H4 (cell line): ENCODE results near the gene RPL12. TPM values are rescaled to one million over a fixed set of nuclear protein-coding genes. Genes with fewer than 3 reads are reported as not detected.
"Not testable (repeated sequence)": the region's sequence is repeated elsewhere in the genome, so short reads cannot be mapped to it uniquely, and the experiment has no call there.

Experiments
- DNase-seq: peaks from one replicate; pipeline ENCODE4 v3.0.0-alpha.2; 2015; ENCODE audit warnings: low spot score
- total RNA-seq: library from RNA; depleted of rRNA; stranded (reverse); fragments of >200 nt; shearing (Covaris generic); gene quantifications from 2 replicates; pipeline ENCODE4 v1.2.3, GENCODE V29; 2014

The RPL12 gene
- total RNA-seq, 1 experiment from 2014 or later = 2,219 TPM

DNA sequence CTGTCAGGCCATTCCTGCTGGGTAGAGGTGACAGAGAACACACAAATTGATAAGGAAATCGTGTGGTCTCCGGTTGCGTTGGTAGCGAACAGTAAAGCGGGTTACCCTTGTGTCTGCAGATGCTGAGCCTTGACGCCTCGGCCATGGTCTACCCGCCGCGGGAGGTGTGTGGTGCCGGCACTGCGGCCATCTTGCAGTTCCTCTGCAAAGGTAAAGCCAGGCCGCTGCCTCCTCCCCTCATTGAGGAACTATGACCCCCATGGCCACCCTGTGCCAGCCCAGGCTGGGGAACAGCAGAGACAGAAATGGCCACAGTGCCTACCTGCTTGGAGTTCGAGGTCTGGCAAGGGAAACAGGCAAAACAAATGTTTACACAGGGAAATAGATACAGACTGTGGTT is 16.4 kb upstream of the RPL12 start:
- no peak for DNase-seq

DNA sequence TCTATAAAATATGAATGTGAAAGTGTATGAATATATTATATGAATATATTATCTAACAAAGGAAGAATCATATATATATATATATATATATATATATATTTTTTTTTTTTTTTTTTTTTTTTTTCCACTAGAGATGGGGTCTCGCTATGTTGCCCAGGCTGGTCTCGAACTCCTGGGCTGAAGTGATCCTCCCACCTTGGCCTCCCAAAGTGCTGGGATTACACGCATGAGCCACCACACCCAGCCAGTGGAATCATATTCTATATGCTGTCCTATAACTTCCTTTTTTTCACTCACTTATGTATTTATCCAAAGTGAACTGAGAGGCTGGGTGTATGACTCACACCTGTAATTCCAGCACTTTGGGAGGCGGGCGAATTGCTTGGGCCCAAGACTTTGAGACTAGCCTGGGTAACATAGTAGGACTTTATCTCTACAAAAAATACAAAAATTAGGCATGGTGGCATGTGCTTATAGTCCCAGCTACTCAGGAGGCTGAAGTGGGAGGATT is 15.3 kb upstream of the RPL12 start:
- not testable (repeated sequence) for DNase-seq

DNA sequence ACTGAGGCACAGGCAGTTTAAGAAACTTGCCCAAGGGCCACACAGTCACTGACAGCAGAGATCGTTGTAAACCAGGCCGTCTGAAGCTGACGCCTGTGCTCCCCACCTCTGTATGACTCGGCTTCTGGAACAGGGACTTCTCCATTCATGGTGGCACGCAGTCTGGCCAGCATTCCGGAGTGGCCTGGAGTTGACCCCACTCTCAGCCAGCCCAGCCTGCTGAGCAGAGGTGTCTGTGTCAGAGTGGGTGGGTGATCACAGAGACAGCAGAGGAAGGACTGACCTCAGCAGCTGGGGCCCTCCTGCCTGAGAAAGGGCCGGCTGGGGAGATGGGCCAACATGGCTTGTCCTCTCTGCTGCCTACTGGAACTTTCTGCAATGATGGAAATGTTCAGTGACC is 12.7 kb upstream of the RPL12 start:
- DNase-seq = no peak

DNA sequence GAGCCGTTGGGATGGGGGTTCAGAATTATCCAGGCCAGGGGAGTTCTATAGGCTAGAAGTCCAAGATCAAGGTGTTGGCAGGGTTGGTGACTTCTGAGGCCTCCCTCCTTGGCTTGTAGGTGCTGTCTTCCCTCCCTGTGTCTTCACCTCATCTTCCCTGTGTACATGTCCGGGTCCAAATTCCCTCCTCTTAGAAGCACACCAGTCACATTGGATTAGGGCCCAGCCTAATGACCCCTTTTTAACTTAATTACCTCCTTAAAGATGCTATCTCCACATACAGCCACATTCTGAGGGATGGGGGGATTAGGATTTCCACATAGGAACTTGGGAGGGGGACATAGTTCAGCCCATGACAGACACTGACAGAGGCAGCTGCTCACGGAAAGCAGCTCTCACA is 12.2 kb upstream of the RPL12 start:
- DNase-seq = no peak

DNA sequence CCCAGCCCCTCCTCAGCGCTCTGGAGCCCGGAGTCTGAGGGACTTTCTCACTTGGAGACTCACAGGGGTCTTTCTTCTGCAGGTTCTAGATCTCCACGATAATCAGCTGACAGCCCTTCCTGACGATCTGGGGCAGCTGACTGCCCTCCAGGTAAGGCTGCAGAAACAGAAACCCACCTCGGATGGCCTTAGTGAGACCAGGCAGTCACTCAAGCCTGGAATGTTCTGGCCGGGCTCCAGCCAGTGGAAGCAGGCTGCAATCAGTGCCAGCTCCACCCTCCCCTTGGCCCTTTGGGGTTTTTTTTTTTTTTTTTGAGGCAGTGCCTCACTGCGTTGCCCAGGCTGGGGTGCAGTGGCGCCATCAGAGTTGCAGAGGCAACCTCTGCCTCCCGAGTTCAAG is 7.7 kb upstream of the RPL12 start:
- no peak for DNase-seq

DNA sequence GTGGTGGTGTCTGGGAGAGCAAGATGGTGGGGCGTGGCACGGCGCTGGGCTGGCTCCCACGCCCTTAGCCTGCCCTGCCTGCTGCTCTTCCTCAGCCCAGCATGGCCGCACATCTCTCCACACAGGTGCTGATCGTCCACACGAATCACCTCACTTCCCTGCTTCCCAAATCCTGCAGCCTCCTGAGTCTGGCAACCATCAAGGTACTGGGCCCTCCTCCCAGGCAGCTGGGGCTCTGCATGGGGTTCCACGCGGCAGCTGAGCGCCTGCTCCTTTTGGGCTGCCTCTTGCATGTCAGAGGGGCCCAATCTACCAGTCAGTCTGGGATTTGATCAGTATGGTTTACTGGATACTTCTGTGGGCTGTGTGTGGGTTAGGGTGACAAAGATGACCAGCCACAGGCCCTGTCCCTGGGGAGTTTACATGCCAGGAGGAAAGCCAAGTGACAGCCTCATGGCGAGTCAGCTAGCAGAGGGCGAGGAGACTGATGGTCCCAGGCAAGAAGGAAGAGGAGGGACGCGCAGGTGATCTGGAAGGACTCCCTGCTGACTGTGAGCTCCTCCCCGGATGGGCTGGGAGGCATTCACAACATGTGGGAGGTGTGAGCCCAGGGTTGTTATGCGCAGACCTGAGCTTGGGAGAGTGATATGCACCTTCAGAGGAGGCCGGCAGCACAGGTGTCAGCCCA is 6.1 kb upstream of the RPL12 start:
- no peak for DNase-seq

DNA sequence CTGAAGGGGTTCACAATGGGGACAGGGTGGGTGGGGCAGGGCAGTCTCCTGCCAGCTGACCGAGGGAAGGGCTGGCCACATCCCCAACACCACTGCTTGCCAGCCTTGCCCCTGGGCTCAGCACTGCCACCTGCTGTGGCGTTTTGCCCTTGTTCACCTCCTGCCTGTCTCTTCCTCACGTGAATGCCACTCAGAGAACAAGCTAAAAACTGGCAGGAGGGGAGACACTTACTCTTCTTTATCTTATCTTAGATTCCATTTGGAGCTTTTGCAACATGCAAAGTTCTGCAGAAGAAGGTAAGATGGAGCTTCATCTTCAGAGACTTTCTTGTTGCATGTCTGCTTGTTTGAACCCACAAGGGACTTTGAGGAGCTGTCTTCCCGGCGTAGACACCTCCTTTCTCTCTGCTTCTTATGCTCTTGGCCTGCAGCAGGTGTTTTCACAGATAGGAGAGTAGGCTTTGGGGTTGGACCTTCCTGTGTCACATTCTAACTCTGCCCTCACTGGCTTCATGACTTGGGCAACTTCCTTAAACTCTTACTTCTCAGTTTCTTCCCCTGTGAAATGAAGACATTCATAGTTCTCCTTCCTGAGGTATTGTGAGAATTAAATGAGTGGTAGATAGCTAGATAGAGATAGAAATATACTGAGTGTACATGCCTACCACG is 4.3 kb upstream of the RPL12 start:
- DNase-seq = no peak

DNA sequence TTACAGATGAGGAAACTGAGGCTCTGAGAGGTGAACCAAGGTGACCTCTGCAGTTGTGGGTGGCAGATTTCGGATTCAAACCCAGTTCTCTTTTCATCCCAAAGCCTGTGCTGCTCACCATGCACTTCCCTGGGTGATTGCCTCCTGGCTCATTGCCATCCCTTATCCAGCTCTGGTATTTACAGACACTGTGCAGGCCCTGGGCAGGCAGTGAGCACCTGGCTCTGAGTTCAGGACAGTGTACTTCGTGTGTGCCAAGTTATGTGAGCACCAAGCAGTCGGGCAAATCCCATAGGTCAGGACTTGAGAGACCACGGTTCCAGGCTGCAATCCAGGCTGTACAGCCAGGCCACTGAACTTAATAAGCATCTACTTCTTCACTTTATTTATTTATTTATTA is 1.5 kb upstream of the RPL12 start:
- DNase-seq = no peak

DNA sequence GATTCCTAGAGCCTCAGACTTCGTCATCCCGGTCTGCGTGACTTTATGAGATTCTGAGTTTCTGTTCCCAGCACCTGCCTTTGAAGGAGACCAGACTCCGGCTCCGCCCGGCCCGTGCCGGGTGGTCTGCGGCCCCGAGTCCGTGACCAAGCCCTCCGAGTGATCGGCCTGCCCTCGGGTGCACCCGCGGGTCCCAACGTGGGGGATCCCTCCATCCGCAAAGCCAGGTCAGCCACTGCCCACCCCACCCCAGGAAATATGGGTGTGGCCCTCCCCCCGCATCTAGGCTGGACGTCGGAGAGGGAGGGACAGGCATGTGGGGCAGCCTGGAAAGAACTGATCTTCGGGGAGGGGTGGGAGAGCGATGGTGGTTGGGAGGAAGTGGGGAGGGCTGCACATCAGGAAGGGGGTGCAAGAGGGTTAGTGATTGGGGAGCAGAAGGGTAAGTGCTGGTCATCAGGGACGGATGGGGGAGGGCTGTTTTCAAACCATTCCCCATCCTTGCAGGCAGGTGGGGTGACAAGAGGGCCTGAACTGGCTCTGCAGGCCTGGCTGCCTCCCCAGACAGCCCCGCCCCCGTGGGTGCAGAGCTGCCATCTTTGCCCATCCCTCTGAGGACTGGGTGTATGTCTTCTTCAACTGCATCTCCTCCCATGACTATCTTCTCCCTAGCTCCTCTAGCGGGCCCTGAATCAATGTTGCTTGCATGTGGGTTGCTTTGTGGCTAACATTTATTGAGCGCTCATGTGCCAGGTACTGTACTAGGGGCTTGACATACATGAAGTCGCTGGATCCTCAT is 851 bp upstream of the RPL12 start:
- peak; percentile 40 for DNase-seq

DNA sequence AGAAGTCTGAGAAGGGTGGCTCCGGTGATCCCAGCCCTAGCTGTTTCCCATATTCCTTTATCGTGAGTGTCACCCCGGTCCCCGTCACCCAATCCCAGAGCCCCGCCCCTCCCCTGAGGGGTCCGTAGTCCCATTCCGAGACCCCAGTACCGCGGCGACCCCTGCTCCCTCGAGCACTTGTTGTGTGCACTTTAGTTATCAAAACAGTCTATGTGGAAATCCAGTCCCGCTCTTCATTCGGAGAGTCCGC is 327 bp upstream of the RPL12 start:
- no peak for DNase-seq

DNA sequence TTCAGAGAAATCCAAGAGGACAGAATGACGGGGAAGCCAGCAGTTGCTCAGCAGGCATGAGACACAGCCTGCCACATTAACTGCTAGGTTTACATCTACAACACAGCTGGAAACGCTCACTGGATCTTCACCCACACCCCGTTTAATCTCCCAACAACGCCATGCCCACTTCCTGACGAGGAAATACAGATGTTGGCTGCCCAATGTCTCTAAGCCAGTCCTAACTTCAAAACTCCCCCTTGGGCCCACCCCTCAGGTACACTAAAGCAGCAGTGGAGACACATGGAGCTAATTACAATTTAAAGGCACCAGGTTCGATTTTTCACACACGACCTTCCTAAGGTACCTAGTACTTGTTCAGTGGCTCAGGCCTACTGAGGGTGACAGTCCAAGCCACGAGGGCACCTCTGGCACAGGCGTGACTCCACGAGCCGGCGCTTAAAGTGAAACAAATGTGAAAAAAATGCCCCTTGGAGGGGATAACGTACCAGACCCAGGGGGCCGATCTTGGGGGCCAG is 904 bp downstream of the RPL12 start:
- no peak for DNase-seq

DNA sequence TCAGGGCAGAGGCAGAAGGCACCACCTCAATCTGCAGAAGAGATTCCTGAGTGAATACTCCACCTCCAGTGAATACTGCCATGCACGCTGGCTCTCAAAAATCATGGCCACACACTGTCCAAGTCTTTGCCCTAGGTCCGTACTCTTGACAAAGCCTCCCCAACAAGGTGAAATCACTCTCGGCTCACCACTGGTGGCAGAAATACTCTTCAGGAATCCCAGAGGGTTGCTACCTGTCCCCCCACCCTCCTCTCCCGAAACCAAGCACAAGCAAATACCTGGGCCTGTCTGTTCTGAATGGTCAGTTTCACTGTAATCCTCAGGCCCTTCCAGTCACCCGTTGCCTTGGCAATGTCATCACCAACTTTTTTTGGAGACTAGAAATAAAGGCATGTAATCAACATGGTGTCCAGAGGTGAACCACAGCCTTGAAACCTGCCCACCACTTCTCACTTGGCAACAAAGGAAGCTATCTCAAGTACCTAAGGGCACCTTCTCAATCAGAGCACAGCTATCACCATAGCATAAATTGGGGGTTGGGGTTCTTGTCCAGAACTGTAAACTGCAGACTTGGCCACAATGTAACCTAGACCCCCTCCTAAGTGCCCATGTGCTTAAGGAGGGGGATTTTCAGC is 1.8 kb downstream of the RPL12 start:
- DNase-seq = no peak

DNA sequence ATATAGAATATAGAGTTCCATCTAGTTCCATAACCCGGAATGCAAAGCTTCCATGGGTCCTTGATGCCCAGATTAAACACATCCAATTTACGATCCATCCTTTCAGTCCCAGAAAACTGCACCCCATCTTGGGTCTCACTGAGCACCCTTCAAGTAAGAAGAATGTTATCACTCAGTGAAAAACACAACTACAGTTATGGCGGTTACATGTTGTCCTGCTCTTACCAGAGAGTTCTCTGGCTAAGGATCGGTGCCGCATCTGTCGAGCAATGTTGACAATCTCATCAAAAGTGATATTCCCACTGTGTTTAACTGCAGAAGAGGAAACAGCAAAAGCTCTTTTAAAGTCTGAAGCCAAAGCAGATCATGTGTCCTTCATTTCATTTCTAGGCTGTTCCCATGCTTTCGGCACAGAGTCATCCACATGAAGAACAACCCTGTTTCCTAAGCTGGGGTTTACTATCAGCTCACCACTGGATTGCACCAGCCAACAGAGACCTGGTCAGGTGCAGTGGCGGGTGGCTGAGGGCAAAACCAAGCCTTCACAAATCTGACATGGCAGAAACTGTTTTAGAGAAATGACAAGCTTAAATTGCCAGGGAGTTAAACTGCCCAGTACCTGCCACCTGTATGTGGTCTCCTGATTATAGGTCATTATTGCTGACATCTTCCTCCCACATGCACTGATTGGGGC is 2.9 kb downstream of the RPL12 start:
- DNase-seq = no peak

DNA sequence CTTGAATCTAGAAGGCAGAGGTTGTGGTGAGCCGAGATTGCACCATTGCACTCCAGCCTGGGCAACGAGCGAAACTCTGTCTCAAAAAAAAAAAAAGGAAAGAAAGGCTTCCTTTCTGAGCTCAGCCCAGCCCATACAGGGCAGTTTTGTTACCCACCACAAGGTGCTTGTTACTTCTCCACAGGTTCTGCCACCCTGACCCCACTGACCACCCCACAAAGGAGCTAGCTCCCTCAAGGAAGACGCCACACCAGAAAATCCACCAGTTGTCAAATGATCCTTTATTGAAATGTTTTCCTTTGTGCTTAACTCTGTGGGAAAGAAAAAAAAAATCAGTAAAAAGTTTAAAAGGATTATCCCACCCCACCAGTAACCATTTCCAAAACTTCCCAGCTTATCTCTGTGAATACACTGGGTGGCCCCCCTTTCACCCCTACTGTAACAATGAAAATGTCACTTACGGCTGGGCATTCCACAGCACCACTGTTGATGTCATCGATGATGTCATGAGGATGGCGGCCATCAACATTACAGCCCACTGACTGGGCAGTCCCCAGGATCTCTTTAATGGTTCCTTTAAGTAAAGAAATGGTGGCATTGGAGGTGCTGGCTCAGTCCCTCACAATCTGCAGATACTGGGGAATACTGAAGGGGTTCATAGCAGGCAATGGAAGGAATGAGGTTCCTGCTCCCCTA is 3.6 kb downstream of the RPL12 start:
- DNase-seq = no peak

DNA sequence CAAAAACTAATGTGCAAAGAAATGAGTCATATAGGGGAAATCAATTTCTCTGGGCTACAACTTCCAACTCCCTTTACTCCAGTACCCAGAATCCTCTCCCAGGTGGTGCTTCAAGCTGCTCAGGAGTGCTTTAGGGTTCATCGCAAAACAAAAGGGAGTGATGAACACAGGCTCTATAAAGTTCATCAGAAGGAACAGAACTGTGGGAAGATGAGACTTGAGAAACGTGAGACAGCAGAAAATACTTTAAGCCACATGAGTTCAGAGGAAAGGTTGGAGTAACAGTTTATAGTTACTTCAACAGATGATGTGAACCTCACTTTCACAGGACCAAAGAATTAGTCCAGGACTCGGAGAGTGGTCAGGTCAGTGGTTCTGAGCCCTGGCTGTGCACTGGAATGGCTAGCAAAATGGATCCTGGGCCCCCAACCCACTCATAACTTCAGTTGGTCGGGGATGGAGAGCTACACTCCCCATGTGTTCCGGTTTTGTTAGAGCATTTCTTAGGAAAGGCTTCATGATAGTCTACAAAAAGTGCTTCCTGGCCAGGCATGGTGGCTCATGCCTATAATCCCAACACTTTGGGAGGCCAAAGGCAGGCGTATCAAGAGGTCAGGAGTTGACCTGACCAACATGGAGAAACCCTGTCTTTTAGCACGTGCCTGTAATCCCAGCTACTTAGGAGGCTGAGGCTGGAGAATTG is 4.3 kb downstream of the RPL12 start:
- no peak for DNase-seq

DNA sequence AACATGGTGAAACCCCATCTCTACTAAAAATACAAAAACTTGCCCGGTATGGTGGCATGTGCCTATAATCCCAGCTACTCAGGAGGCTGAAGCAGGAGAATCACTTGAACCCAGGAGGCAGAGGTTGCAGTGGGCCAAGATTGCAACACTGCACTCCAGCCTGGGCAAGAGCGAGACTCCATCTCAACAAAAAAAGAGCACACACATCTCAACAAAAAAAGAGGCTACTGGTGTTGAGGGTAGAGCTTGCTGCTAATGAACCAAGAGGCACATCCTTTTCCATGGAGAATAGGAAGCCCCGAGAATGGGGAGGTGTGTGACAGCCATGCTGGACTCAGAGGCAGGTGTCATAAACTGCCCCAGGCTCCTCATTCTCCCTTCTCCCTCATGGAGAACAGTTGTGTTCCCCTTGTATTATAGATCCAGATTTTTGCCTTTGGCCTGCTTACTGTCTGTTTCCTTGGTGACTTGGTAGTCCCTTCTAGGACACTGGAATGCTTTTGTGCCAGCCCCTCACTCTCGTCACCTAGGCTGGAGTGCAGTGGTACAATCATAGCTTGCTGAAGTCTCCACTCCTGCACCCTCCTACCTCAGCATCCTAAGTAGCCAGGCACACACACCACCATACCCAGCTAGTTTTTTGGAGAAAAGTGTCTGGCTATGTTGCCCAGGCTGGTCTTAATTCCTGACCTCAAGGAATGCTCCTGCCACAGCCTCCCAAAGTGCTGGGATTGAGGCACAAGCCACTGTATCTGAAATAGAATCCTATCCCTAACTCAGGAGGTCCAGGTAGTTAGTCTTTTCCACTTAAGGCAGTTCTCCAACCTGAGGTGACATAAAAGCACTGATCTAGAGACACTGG is 5.1 kb downstream of the RPL12 start:
- no peak for DNase-seq

DNA sequence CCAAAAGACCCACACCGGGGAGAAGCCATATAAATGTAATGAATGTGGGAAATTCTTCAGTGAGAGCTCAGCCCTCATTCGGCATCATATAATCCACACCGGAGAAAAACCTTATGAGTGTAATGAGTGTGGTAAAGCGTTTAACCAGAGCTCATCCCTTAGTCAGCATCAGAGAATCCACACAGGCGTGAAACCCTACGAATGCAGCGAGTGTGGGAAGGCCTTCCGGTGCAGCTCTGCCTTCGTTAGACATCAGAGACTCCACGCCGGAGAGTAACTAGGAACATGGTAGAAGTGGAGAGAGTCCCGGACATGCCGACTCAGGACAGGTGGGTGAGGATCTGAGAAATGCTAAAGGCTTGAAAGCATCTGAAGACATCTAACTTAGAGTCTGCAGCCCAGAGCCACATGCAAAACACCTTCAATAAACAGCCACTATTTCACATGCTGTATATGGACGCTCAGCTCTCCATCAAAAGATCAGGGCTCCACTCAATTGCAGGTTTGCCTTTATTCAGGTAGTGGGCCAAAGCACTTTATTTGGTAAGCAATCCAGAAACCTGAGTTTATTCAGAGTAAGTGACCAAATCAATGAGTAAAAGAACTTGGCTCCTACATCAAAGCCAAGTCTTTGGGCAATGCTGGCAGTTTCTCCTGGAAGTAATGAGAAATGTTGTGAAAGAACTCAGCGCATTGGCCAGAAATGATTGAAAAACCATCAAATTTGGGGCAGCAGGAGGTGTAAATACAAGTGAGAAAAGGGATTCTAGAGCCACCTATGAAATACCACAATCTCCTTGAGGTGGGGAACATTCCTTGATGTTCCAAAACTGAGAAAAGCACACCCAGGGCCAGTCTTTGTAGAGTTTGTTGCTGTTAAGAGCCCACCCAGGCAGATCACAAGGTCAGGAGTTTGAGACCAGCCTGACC is 6.0 kb downstream of the RPL12 start:
- DNase-seq = no peak

DNA sequence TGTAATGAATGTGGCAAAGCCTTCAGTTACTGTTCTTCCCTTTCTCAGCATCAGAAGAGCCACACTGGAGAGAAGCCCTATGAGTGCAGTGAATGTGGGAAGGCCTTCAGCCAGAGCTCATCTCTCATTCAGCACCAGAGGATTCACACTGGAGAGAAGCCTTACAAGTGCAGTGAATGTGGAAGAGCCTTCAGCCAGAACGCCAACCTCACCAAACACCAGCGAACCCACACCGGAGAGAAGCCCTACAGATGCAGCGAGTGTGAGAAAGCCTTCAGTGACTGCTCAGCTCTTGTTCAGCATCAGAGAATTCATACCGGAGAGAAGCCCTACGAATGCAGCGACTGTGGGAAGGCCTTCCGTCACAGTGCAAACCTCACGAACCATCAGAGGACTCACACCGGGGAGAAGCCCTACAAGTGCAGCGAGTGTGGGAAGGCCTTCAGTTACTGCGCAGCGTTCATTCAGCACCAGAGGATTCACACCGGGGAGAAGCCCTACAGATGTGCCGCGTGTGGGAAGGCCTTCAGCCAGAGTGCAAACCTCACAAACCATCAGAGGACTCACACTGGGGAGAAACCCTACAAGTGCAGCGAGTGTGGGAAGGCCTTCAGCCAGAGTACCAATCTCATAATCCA is 6.8 kb downstream of the RPL12 start:
- no peak for DNase-seq
